Esophagus muscularis mucosa (tissue), 4 donors: ENCODE data around the gene MYNN. TPM values are rescaled to one million over a fixed set of nuclear protein-coding genes. Genes with fewer than 3 reads are reported as not detected.

ENCODE experiments used
- DNase-seq: peaks from one replicate; pipeline ENCODE4 v3.0.0-alpha.2; 2017; ENCODE audit errors: extremely low spot score
- H3K27ac ChIP-seq, 4 donors: fragments of 200-600 bp; sonication (generic); replicated peaks in 1 of 4; 1 replicate in 3 of 4; 2 replicates in 1 of 4; pipeline ENCODE4 v1.5.1; 2016 to 2019; ENCODE audit warnings: mild to moderate bottlenecking in 1 of 4
- H3K27me3 ChIP-seq, 4 donors: fragments of 200-600 bp; sonication (generic); one replicate each; pipeline versions ENCODE4 v1.5.1 to v1.6.0; 2016 to 2019
- H3K36me3 ChIP-seq, 4 donors: fragments of 200-600 bp; sonication (generic); one replicate each; pipeline ENCODE4 v1.5.1; 2016 to 2019
- H3K4me1 ChIP-seq, 4 donors: fragments of 200-600 bp; sonication (generic); one replicate each; pipeline ENCODE4 v1.5.1; 2016 to 2019
- H3K4me3 ChIP-seq, 4 donors: fragments of 200-600 bp; sonication (generic); 1 replicate in 2 of 4; 2 replicates in 2 of 4; pipeline ENCODE4 v1.5.1; 2016 to 2019; ENCODE audit warnings: mild to moderate bottlenecking in 4 of 4, moderate library complexity in 1 of 4
- H3K9me3 ChIP-seq, 4 donors: fragments of 200-600 bp; sonication (generic); 1 replicate in 3 of 4; 2 replicates in 1 of 4; pipeline ENCODE4 v1.5.1; 2016 to 2019
- CTCF ChIP-seq, 3 experiments: fragments of 200-600 bp in 2 of 3; fragments of 450-650 bp in 1 of 3; sonication (generic) in 2 of 3; IDR thresholded peaks; one replicate each; pipeline ENCODE4 v1.5.1; 2017 to 2019; ENCODE audit warnings: antibody characterized with exemption in 3 of 3, mild to moderate bottlenecking in 2 of 3, moderate library complexity in 1 of 3
- EP300 ChIP-seq: sonication (generic); formaldehyde crosslinking; IDR thresholded peaks from one replicate; pipeline ENCODE4 v1.6.1; 2017; ENCODE audit warnings: antibody characterized with exemption
- POLR2A ChIP-seq: fragments of 450-650 bp; IDR thresholded peaks from one replicate; pipeline ENCODE4 v1.6.1; 2017; ENCODE audit warnings: antibody characterized with exemption, moderate library complexity, mild to moderate bottlenecking, low read depth
- POLR2AphosphoS5 ChIP-seq, 2 donors: sonication (generic); formaldehyde crosslinking; IDR thresholded peaks; one replicate each; pipeline ENCODE4 v1.6.1; 2017; ENCODE audit warnings: antibody characterized with exemption in 2 of 2
- WGBS: methylation state at CpG from one replicate; pipeline ENCODE4 v1.1.5; 2018; 5-methylcytosine and 5-hydroxymethylcytosine counted together
- intact Hi-C: fragments of 100-400 bp; cut with DNase I; formaldehyde crosslinking; loops from one replicate; pipeline ENCODE4 v1.15.1; 2023
- total RNA-seq, 4 donors: library from RNA; depleted of rRNA; stranded (reverse); fragments of >200 nt; gene quantifications; one replicate each; pipeline versions ENCODE4 v1.1.0 to v1.2.1, GENCODE V29; 2016

The MYNN gene
- total RNA-seq, 4 donors from 2014 or later: 11.7 to 15.7 (median 14.7) TPM

- WGBS: 66% methylated on average over 8 of the region's 8 CpGs
- TF ChIP-seq POLR2A: no peak
- no peak for TF ChIP-seq CTCF (IDR thresholded peaks at IDR 0.05)
- TF ChIP-seq EP300: no peak
- no peak for TF ChIP-seq POLR2AphosphoS5 (IDR thresholded peaks at IDR 0.05)
- DNase-seq: no peak
- H3K27ac ChIP-seq: peak overlapping the region in 2 of 4 donors; percentile 75 to 84
- H3K9me3 ChIP-seq: no peaks in the 10 kb centered on the region
- peak overlapping the region; percentile 70 to 83 (median 76) for H3K4me3 ChIP-seq
- peaks cover 15 to 38% (median 35%) of the 10 kb centered on the region in 4 donors for H3K4me1 ChIP-seq
- H3K36me3 ChIP-seq: no peaks in the 10 kb centered on the region
- intact Hi-C loops: no loop called here
- no peaks in the 10 kb centered on the region for H3K27me3 ChIP-seq
These were observed 40.1 kb downstream of the MYNN start for GRCh38 chr3:169813278-169813677.

GRCh38 chr3:169813757-169814517 lies 40.7 kb downstream of the MYNN start:
- DNase-seq: no peak
- Histone ChIP-seq H3K9me3 (no peaks in the 10 kb centered on the region), H3K36me3 (no peaks in the 10 kb centered on the region), H3K27ac (no peak overlapping the region), H3K4me1 (peaks cover 15 to 38% (median 35%) of the 10 kb centered on the region in 4 donors), H3K4me3 (peak overlapping the region; percentile 70 to 83 (median 76)), H3K27me3 (no peaks in the 10 kb centered on the region)
- intact Hi-C loops: no loop called here
- WGBS: 85% methylated on average over 22 of the region's 27 CpGs
- TF ChIP-seq CTCF (IDR thresholded peaks at IDR 0.05): peak in 1 of 3 experiments; percentile 22
- no peak for TF ChIP-seq EP300

- no peak for DNase-seq
- Histone ChIP-seq H3K36me3 (no peaks in the 10 kb centered on the region), H3K4me1 (peaks cover 15 to 35% (median 33%) of the 10 kb centered on the region in 4 donors), H3K4me3 (no peak overlapping the region), H3K27ac (no peak overlapping the region), H3K9me3 (no peaks in the 10 kb centered on the region), H3K27me3 (no peaks in the 10 kb centered on the region)
- WGBS: 95% methylated on average over 4 of the region's 4 CpGs
- no peak for TF ChIP-seq POLR2A
- TF ChIP-seq EP300: no peak
- no peak for TF ChIP-seq CTCF (IDR thresholded peaks at IDR 0.05)
- TF ChIP-seq POLR2AphosphoS5 (IDR thresholded peaks at IDR 0.05): no peak
- intact Hi-C loops: no loop called here
These were observed 42.5 kb downstream of the MYNN start for GRCh38 chr3:169815590-169816150.

GRCh38 chr3:169818316-169818715 lies 45.1 kb downstream of the MYNN start:
- Histone ChIP-seq H3K4me1 (peaks cover 0 to 9% (median 8%) of the 10 kb centered on the region in 4 donors), H3K4me3 (no peak overlapping the region), H3K27ac (no peak overlapping the region), H3K27me3 (peaks cover 0 to 8% (median 0%) of the 10 kb centered on the region in 4 donors), H3K9me3 (no peaks in the 10 kb centered on the region), H3K36me3 (no peaks in the 10 kb centered on the region)
- WGBS: 78% methylated on average over 2 of the region's 2 CpGs
- intact Hi-C loops: no loop called here
- TF ChIP-seq EP300 (no peak), CTCF (IDR thresholded peaks at IDR 0.05) (no peak), POLR2A (no peak), POLR2AphosphoS5 (IDR thresholded peaks at IDR 0.05) (no peak)
- no peak for DNase-seq
